Inferior parietal cortex (tissue), 1 donor: ENCODE measurements around the gene KDM5D.
A peak's percentile ranks its signal among the peaks of the same experiment; 100 is the strongest.

Source experiments
- DNase-seq: peaks from one replicate; pipeline ENCODE4 v3.0.0-alpha.2; 2016; ENCODE audit errors: extremely low spot score

The KDM5D gene

DNA sequence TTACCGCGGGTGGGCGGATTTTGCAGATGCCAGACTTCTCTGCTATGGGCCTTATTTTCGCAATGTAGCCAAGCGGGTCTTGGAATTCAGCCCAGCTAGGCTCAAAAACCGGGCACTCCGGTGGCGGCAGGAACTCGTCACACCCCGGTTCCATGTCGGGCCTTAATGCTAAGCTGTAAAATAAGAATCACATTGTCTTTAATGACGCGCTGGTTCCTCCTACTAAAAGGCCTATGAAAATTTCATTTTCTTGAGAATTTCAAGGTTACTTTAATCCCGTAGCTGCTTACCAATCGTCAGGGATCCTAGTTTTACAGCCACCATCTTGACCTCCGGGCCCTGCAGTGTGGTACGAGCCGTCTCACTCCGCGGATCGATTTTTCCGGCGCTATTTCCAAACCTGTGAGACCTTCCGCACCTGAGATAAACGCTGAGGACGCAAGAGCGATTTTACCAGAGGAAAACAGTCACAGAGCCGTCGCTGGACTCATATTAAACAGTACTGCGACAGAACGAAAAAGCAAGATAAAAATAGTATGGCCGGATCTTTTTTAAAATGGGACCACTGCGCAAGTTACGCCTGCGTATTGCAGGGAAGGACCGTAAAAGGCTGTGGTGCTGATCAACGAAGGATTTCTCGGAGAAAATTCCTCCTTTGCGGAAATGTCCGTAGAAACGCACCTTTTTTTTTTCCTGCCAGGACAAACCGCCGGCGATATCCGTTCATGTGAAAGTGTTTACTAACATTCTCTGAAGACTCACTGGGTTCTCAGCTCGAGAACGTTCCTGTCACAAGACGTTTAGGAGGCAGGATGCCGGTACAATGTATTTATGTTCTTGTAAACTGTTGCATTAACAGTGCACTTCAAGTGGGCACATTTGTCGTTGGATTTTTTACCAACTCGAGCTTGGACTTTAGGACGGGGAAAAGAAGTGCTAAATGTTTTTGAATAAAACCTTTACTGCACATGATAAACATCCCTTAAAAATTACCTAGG lies at the start of gene KDM5D:
Gene KDM5D, minus strand, starts transcription at position 346 of the 998 bp plus-strand sequence. Its CDS starts 192 bp downstream, at position 154.
- DNase-seq, result peak; percentile 66

GRCh38 chrY:19768375-19768774 lies 23.8 kb upstream of the KDM5D start:
- no peak for DNase-seq

- DNase-seq, result no peak
Observed at GRCh38 chrY:19743331-19743730, 1.2 kb downstream of the KDM5D start.

DNA sequence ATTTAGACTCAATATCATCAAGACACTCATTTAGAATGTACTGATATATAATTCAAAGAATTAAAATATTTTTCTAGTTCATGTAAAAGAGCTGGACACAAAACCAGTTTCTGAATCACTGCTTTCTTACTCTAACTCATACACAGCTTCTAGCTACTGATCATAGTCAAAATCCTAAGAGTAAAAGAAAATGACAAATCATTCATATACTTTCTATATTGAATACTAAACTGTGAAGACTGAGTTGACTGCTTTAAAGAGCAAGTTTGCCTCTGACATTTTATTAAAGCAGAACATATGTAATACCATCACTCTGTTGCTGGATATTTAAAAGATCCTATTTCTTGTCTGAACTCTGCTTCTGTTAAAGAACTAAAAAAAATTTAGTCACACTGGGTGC lies 2.4 kb downstream of the KDM5D start:
- no peak for DNase-seq

GRCh38 chrY:19734425-19734824 lies 10.1 kb downstream of the KDM5D start:
- no peak for DNase-seq

GRCh38 chrY:19717950-19718349 lies 26.6 kb downstream of the KDM5D start:
- DNase-seq, result no peak

- no peak for DNase-seq
Observed at GRCh38 chrY:19717146-19717545, 27.4 kb downstream of the KDM5D start.

GRCh38 chrY:19715226-19715625 lies 29.3 kb downstream of the KDM5D start:
- no peak for DNase-seq

DNA sequence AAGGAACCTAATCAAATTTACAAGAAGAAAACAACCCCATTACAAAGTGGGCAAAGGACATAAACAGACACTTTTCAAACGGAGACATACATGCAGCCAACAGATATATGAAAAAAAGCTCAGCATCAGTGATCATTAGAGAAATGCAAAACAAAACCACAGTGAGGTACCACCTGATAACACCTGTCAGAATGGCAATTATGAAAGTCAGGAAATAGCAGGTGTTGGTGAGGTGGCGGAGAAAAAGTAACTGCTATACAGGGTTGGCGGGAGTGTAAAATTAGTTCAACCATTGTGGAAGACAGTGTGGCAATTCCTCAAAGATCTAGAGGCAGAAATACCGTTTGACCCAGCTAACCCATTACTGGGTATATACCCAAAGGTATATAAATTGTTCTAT lies 31.1 kb downstream of the KDM5D start:
- no peak for DNase-seq

DNA sequence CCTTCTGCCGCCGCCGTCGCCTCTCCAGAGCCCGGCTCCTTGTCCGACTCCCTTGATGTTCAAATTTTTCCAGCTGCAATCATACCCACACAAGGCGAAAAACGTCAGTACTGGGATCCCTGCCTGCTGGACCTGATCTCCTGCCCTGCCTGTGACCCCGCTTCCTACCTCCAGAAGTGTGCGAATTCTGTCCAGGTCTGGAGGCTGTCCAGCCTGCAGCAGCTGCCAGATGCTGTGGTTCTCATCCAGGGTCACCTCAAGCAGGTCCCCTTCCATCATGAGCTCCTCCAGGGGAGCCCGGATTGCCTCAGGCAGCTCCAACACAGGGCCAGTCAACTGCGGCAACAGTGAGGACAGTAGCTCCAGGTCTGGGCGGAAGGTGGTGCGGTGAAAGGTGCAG lies 38.3 kb downstream of the KDM5D start:
- no peak for DNase-seq

DNA sequence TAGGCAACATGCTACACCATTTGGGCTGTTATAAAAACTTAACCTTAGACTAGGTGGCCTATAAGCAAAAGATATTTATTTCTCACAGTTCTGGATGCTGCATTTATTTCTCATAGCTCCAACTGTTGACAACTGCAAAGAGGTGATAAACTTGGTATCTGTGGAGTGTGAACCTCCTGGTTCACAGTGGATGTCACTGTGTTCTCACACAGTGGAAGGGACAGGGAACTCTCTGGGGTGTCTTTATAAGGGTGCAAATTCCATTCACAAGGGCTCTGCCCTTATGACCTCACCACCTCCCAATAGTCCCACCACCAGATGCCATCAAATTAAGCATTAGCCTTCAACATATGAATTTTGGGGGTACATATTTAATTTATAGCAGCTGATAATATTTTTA lies 46.0 kb downstream of the KDM5D start:
- no peak for DNase-seq

- DNase-seq, result no peak
Observed at GRCh38 chrY:19680821-19681220, 63.7 kb downstream of the KDM5D start.
